GM23248 (cell line): ENCODE results near the gene OR52K2.
"Not testable (repeated sequence)": the region's sequence is repeated elsewhere in the genome, so short reads cannot be mapped to it uniquely, and the experiment has no call there.

Experiments
- EZH2 ChIP-seq: fragments of 200-600 bp; sonication (generic); IDR thresholded peaks from 2 replicates; pipeline ENCODE4 v1.6.1; 2018; ENCODE audit warnings: antibody characterized with exemption, mild to moderate bottlenecking; ENCODE audit not compliant: insufficient read depth, poor library complexity, severe bottlenecking
- EZH2phosphoT487 ChIP-seq: fragments of 200-600 bp; sonication (generic); IDR thresholded peaks from 2 replicates; pipeline ENCODE4 v1.6.1; 2018; ENCODE audit warnings: antibody characterized with exemption, moderate library complexity, mild to moderate bottlenecking, low read depth; ENCODE audit not compliant: insufficient read depth

DNA sequence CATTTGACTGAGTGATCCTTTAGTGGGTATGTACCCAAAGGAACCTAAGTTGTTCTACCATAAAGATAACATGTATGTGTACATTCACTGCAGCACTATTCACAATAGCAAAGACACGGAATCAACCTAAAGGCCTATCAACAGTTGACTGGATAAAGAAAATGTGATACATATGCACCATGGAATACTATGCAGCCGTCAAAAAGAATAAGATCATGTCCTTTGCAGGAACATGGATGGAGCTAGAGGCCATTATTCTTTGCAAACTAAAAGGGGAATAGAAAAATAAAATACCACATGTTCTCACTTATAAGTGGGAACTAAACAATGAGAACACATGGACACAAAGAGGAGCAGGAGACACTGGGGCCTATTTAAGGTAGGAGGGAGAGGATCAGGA lies 42.3 kb downstream of the OR52K2 start:
- not testable (repeated sequence) for TF ChIP-seq EZH2, EZH2phosphoT487
